MM.1S (cell line): ENCODE measurements around the gene KLHL3.

Experiments used
- EZH2 ChIP-seq: fragments of 300-600 bp; sonication (generic); optimal IDR thresholded peaks from 2 replicates; pipeline ENCODE3; 2017; ENCODE audit warnings: low read depth, mild to moderate bottlenecking, antibody characterized with exemption, low read length, mixed read lengths
- TF ChIP-seq, protein P1 (sequence below): fragments of 300-600 bp; sonication (generic); IDR thresholded peaks from 2 replicates; pipeline ENCODE4 v1.5.1; 2016; ENCODE audit warnings: antibody characterized with exemption, low read length, mixed read lengths

DNA sequence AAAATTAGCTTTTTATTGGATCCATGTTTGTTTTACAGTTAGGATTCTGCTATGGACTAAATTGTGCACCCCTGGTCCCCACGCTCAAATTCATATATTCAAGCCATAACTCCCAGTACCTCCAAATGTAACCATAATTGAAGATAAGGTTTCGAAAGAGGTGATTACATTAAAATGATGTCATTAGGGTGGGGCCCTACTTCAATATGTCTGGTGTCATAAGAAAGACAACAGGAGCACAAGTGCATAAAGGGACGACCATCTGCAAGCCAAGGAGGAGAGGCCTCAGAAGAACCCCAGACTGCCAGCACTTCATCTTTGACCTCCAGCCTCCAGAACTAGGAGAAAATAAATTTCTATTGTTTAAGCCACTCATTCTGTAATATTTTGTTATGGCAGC, 25.7 kb upstream of the KLHL3 start:
- TF ChIP-seq, protein P1, sequence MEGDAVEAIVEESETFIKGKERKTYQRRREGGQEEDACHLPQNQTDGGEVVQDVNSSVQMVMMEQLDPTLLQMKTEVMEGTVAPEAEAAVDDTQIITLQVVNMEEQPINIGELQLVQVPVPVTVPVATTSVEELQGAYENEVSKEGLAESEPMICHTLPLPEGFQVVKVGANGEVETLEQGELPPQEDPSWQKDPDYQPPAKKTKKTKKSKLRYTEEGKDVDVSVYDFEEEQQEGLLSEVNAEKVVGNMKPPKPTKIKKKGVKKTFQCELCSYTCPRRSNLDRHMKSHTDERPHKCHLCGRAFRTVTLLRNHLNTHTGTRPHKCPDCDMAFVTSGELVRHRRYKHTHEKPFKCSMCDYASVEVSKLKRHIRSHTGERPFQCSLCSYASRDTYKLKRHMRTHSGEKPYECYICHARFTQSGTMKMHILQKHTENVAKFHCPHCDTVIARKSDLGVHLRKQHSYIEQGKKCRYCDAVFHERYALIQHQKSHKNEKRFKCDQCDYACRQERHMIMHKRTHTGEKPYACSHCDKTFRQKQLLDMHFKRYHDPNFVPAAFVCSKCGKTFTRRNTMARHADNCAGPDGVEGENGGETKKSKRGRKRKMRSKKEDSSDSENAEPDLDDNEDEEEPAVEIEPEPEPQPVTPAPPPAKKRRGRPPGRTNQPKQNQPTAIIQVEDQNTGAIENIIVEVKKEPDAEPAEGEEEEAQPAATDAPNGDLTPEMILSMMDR, result no peak
- no peak for TF ChIP-seq EZH2
